NT2/D1 (cell line): ENCODE results near the gene POLD4.

Experiments used
- DNase-seq: peaks from one replicate; pipeline ENCODE4 v3.0.0-alpha.2; 2011; ENCODE audit warnings: low read depth, low spot score
- H3K27me3 ChIP-seq: 2 replicates; pipeline ENCODE4 v1.6.0; 2011; ENCODE audit warnings: mild to moderate bottlenecking; ENCODE audit not compliant: insufficient read length, insufficient read depth
- H3K36me3 ChIP-seq: 2 replicates; pipeline ENCODE4 v1.6.1; 2011; ENCODE audit warnings: mild to moderate bottlenecking, low read length, mixed read lengths; ENCODE audit not compliant: insufficient read depth, insufficient read length
- H3K4me1 ChIP-seq: 2 replicates; pipeline ENCODE4 v1.5.1; 2011; ENCODE audit not compliant: insufficient read depth, insufficient read length
- H3K4me3 ChIP-seq: 2 replicates; pipeline ENCODE4 v1.5.1; 2011; ENCODE audit warnings: low read depth; ENCODE audit not compliant: insufficient read length
- H3K9ac ChIP-seq: 2 replicates; pipeline ENCODE4 v1.6.0; 2011; ENCODE audit warnings: low read depth; ENCODE audit not compliant: insufficient read length
- H3K9me3 ChIP-seq: 2 replicates; pipeline ENCODE4 v1.5.1; 2011; ENCODE audit warnings: mild to moderate bottlenecking, low read length; ENCODE audit not compliant: insufficient read depth
- SUZ12 ChIP-seq: IDR thresholded peaks from 2 replicates; pipeline ENCODE4 v1.6.1; 2011; ENCODE audit not compliant: insufficient read length, insufficient read depth; ENCODE audit errors: extremely low read depth
- YY1 ChIP-seq: IDR thresholded peaks from 2 replicates; pipeline ENCODE4 v1.6.1; 2011; ENCODE audit not compliant: insufficient read length, insufficient read depth
- ZNF274 ChIP-seq: IDR thresholded peaks from 2 replicates; pipeline ENCODE4 v1.6.1; 2011; ENCODE audit warnings: mild to moderate bottlenecking, low read depth, low read length

The POLD4 gene

GRCh38 chr11:67387069-67387468, 33.7 kb upstream of the POLD4 start:
- Histone ChIP-seq H3K4me1 (peaks cover 29% of the 10 kb centered on the region), H3K9ac (peak overlapping the region; percentile 54), H3K4me3 (no peak overlapping the region), H3K9me3 (no peaks in the 10 kb centered on the region), H3K36me3 (peaks cover 5% of the 10 kb centered on the region), H3K27me3 (peaks cover 6% of the 10 kb centered on the region)
- TF ChIP-seq YY1, result no peak
- TF ChIP-seq SUZ12, result no peak
- no peak for TF ChIP-seq ZNF274
- no peak for DNase-seq

GRCh38 chr11:67384851-67385366, 31.6 kb upstream of the POLD4 start:
- H3K9ac ChIP-seq, result no peak overlapping the region
- TF ChIP-seq SUZ12 (no peak), YY1 (no peak), ZNF274 (no peak)
- H3K9me3 ChIP-seq, result no peaks in the 10 kb centered on the region
- no peak overlapping the region for H3K4me3 ChIP-seq
- peaks cover 29% of the 10 kb centered on the region for H3K4me1 ChIP-seq
- no peak for DNase-seq
- H3K36me3 ChIP-seq, result peaks cover 4% of the 10 kb centered on the region
- H3K27me3 ChIP-seq, result peaks cover 6% of the 10 kb centered on the region

- H3K9ac ChIP-seq, result peak overlapping the region; percentile 51
- no peaks in the 10 kb centered on the region for H3K9me3 ChIP-seq
- DNase-seq, result peak; percentile 74
- TF ChIP-seq ZNF274, result no peak
- no peak for TF ChIP-seq SUZ12
- TF ChIP-seq YY1, result no peak
- H3K4me1 ChIP-seq, result peaks cover 38% of the 10 kb centered on the region
- H3K36me3 ChIP-seq, result no peaks in the 10 kb centered on the region
- no peak overlapping the region for H3K4me3 ChIP-seq
- H3K27me3 ChIP-seq, result peaks cover 7% of the 10 kb centered on the region
Measured at GRCh38 chr11:67382276-67383136, 29.2 kb upstream of the POLD4 start.

- Histone ChIP-seq H3K4me1 (peaks cover 35% of the 10 kb centered on the region), H3K4me3 (no peak overlapping the region), H3K9ac (no peak overlapping the region)
Measured at GRCh38 chr11:67381244-67381972, 28.1 kb upstream of the POLD4 start.

GRCh38 chr11:67379061-67380058, 26.0 kb upstream of the POLD4 start:
- H3K9ac ChIP-seq, result peak overlapping the region; percentile 52
- no peaks in the 10 kb centered on the region for H3K9me3 ChIP-seq
- TF ChIP-seq SUZ12 (no peak), YY1 (no peak), ZNF274 (no peak)
- DNase-seq, result no peak
- peaks cover 38% of the 10 kb centered on the region for H3K4me1 ChIP-seq
- H3K4me3 ChIP-seq, result no peak overlapping the region
- H3K27me3 ChIP-seq, result peaks cover 18% of the 10 kb centered on the region
- H3K36me3 ChIP-seq, result no peaks in the 10 kb centered on the region

More at GRCh38 chr11:67381244-67381972, 28.1 kb upstream of the POLD4 start:
- Histone ChIP-seq H3K36me3 (no peaks in the 10 kb centered on the region), H3K27me3 (peaks cover 18% of the 10 kb centered on the region), H3K9me3 (no peaks in the 10 kb centered on the region)
- DNase-seq, result no peak
- TF ChIP-seq YY1, result no peak
- TF ChIP-seq SUZ12, result no peak
- TF ChIP-seq ZNF274, result no peak

GRCh38 chr11:67378544-67378943, 25.2 kb upstream of the POLD4 start:
- H3K4me1 ChIP-seq, result peaks cover 38% of the 10 kb centered on the region
- TF ChIP-seq SUZ12 (no peak), YY1 (no peak), ZNF274 (no peak)
- no peaks in the 10 kb centered on the region for H3K36me3 ChIP-seq
- H3K27me3 ChIP-seq, result peaks cover 18% of the 10 kb centered on the region
- no peak overlapping the region for H3K4me3 ChIP-seq
- DNase-seq, result no peak
- no peaks in the 10 kb centered on the region for H3K9me3 ChIP-seq
- peak overlapping the region; percentile 52 for H3K9ac ChIP-seq
